Upper lobe of left lung (tissue), 6 donors: Measurements from ENCODE around the gene SELP. TPM values are rescaled to one million over a fixed set of nuclear protein-coding genes. Genes with fewer than 3 reads are reported as not detected.

ENCODE experiments used
- ATAC-seq, 2 donors: fragments of 200-7000 bp; cut with Tn5 transposase; one replicate each; pipeline ENCODE4 v1.9.1; 2022; ENCODE audit warnings: mild to moderate bottlenecking in 2 of 2, moderate library complexity in 2 of 2; ENCODE audit not compliant: low FRiP score in 2 of 2
- DNase-seq, 2 donors: peaks; one replicate each; pipeline ENCODE4 v3.0.0-alpha.2; 2019 to 2020
- H3K27ac ChIP-seq, 4 donors: fragments of 200-600 bp; sonication (generic); one replicate each; pipeline ENCODE4 v1.5.1; 2016 to 2019
- H3K27me3 ChIP-seq, 4 donors: fragments of 200-600 bp; sonication (generic); one replicate each; pipeline ENCODE4 v1.5.1; 2017 to 2019
- H3K36me3 ChIP-seq, 4 donors: fragments of 200-600 bp; sonication (generic); one replicate each; pipeline ENCODE4 v1.5.1; 2016 to 2019
- H3K4me1 ChIP-seq, 4 donors: fragments of 200-600 bp; sonication (generic); one replicate each; pipeline ENCODE4 v1.5.1; 2018 to 2019
- H3K4me3 ChIP-seq, 4 donors: fragments of 200-600 bp; sonication (generic); one replicate each; pipeline ENCODE4 v1.5.1; 2017 to 2019; ENCODE audit warnings: mild to moderate bottlenecking in 2 of 4, moderate library complexity in 1 of 4
- H3K9me3 ChIP-seq, 4 donors: fragments of 200-600 bp; sonication (generic); one replicate each; pipeline ENCODE4 v1.5.1; 2018 to 2019
- CTCF ChIP-seq, 6 experiments: fragments of 450-650 bp in 4 of 6; fragments of 200-600 bp in 2 of 6; sonication (generic) in 2 of 6; IDR thresholded peaks; one replicate each; pipeline ENCODE4 v1.5.1; 2016 to 2019; ENCODE audit warnings: antibody characterized with exemption in 6 of 6
- EP300 ChIP-seq, 4 donors: sonication (generic); formaldehyde crosslinking; IDR thresholded peaks; one replicate each; pipeline ENCODE4 v1.5.1; 2017; ENCODE audit warnings: antibody characterized with exemption in 4 of 4, control low read depth in 2 of 4
- POLR2A ChIP-seq, 4 donors: fragments of 450-650 bp; IDR thresholded peaks; one replicate each; pipeline ENCODE4 v1.5.1; 2016 to 2017; ENCODE audit warnings: antibody characterized with exemption in 4 of 4, mild to moderate bottlenecking in 2 of 4
- POLR2AphosphoS5 ChIP-seq, 2 donors: sonication (generic); formaldehyde crosslinking; IDR thresholded peaks; one replicate each; pipeline ENCODE4 v1.5.1; 2017; ENCODE audit warnings: antibody characterized with exemption in 2 of 2
- whole genome bisulfite sequencing, 2 donors: methylation state at CpG; one replicate each; pipeline ENCODE4 v1.1.5; 2017 to 2018; 5-methylcytosine and 5-hydroxymethylcytosine counted together
- total RNA-seq, 6 donors: library from RNA; depleted of rRNA in 4 of 6; stranded (reverse); fragments of >200 nt in 4 of 6; gene quantifications; one replicate each; pipeline versions ENCODE4 v1.1.0 to v1.2.1, GENCODE V29; 2016 to 2021
- donor health status: DM: no; HTN: no; CAD: no; lungs with moderate emphysema.
- donor health status: DM: no; HTN: yes; CAD: no; lungs with severe emphysema.

SELP gene
- total RNA-seq, 6 donors from 2014 or later: 1.0 to 40.4 (median 7.6) TPM

- Histone ChIP-seq H3K27ac (no peak overlapping the region), H3K27me3 (no peaks in the 10 kb centered on the region), H3K4me1 (no peaks in the 10 kb centered on the region), H3K36me3 (no peaks in the 10 kb centered on the region), H3K9me3 (no peaks in the 10 kb centered on the region), H3K4me3 (no peak overlapping the region)
- WGBS, 2 donors: 75 to 80% methylated on average over 3 of the region's 3 CpGs
- DNase-seq (no peak), ATAC-seq (no peak)
- no peak for TF ChIP-seq POLR2A (IDR thresholded peaks at IDR 0.05)
- TF ChIP-seq POLR2AphosphoS5 (IDR thresholded peaks at IDR 0.05): no peak
- TF ChIP-seq CTCF (IDR thresholded peaks at IDR 0.05): no peak
- no peak for TF ChIP-seq EP300 (IDR thresholded peaks at IDR 0.05)
Measured at GRCh38 chr1:169538998-169539871, 90.7 kb downstream of the SELP start.

Other genes with a start within 250 kb of the SELP start
- 1 to 10 TPM in 5 of 6 donors, under 1 TPM in 1; 0.29 to 6.9 (median 2.6) TPM for gene CCDC181, start 202.7 kb downstream of the SELP start, total RNA-seq
- 10 to 100 TPM in 5 of 6 donors, 1 to 10 TPM in 1; 8.4 to 37.1 (median 13.6) TPM for gene SLC19A2, start 144.2 kb downstream of the SELP start, total RNA-seq
- gene F5, start 43.6 kb downstream of the SELP start, total RNA-seq: 1 to 10 TPM in 5 of 6 donors, under 1 TPM in 1; 0.89 to 6.5 (median 2.2) TPM
- gene SELL, start 81.5 kb upstream of the SELP start, total RNA-seq: 10 to 100 TPM in 4 of 6 donors, 1 to 10 TPM in 2; 3.9 to 41.3 (median 14.5) TPM
- gene SELE, start 104.0 kb upstream of the SELP start, total RNA-seq: 1 to 10 TPM in 1 of 6 donors, under 1 TPM in 4, not detected in 1; 0.20 to 8.5 (median 0.34) TPM
- 1 to 10 TPM in 5 of 6 donors, under 1 TPM in 1; 0.44 to 7.5 (median 4.9) TPM for gene METTL18, start 164.8 kb upstream of the SELP start, total RNA-seq